SK-N-SH (cell line): ENCODE measurements around the gene DNHD1. TPM values are rescaled to one million over a fixed set of nuclear protein-coding genes. Genes with fewer than 3 reads are reported as not detected.

Experiments used
- CTCF ChIA-PET: fragments of 300-600, 350-600 bp; formaldehyde crosslinking; extraction: SDS; loops from one replicate; lab custom pipeline; 2021; lab: Yijun Ruan, JAX
- POLR2A ChIA-PET: fragments of 350-600 bp; sonication (Branson Sonifier 250); formaldehyde crosslinking; extraction: SDS; loops from one replicate; lab custom pipeline; 2020; ENCODE audit warnings: antibody characterized with exemption, inconsistent platforms; lab: Yijun Ruan, JAX
- DNase-seq: peaks from one replicate; pipeline ENCODE4 v3.0.0; 2012
- H2AFZ ChIP-seq: fragments of 200-600 bp; sonication (generic); 2 replicates; pipeline ENCODE4 v1.8.1; 2016; ENCODE audit warnings: antibody characterized with exemption, mild to moderate bottlenecking, low read depth
- H3F3A ChIP-seq: fragments of 200-600 bp; sonication (generic); replicated peaks from 2 replicates; pipeline ENCODE3; 2016; ENCODE audit warnings: antibody characterized with exemption, mild to moderate bottlenecking; ENCODE audit not compliant: insufficient read depth
- H3K27ac ChIP-seq, 2 experiments: fragments of 200-500 bp in 1 of 2; fragments of 200-600 bp in 1 of 2; sonication (Bioruptor generic) in 1 of 2; sonication (generic), shearing (Covaris generic) in 1 of 2; 2 replicates each; pipeline versions ENCODE4 v1.5.1 to v1.6.1; 2014 to 2016; ENCODE audit warnings: low read depth in 2 of 2, inconsistent platforms in 1 of 2, low read length in 1 of 2, mild to moderate bottlenecking in 1 of 2, mixed read lengths in 1 of 2
- H3K27me3 ChIP-seq: fragments of 200-600 bp; sonication (generic), shearing (Covaris generic); 2 replicates; pipeline ENCODE4 v1.6.1; 2016; ENCODE audit warnings: mixed run types; ENCODE audit not compliant: insufficient read depth
- H3K36me3 ChIP-seq, 2 experiments: fragments of 200-500 bp in 1 of 2; fragments of 200-600 bp in 1 of 2; sonication (Bioruptor generic) in 1 of 2; sonication (generic) in 1 of 2; replicated peaks in 1 of 2; 2 replicates each; pipeline versions ENCODE3 to v1.5.1; 2014 to 2016; ENCODE audit warnings: low read length in 1 of 2, mild to moderate bottlenecking in 1 of 2; ENCODE audit not compliant: insufficient read depth in 2 of 2, control insufficient read depth in 1 of 2
- H3K4me1 ChIP-seq, 2 experiments: fragments of 200-500 bp in 1 of 2; fragments of 200-600 bp in 1 of 2; sonication (Bioruptor generic) in 1 of 2; sonication (generic), shearing (Covaris generic) in 1 of 2; 2 replicates each; pipeline versions ENCODE4 v1.5.1 to v1.6.1; 2014 to 2016; ENCODE audit warnings: low read depth in 1 of 2, low read length in 1 of 2, mixed run types in 1 of 2; ENCODE audit not compliant: insufficient read depth in 2 of 2, control insufficient read depth in 1 of 2
- H3K4me2 ChIP-seq: fragments of 200-600 bp; sonication (generic), shearing (Covaris generic); 2 replicates; pipeline ENCODE4 v1.6.1; 2017; ENCODE audit warnings: mixed run types
- H3K4me3 ChIP-seq, 2 experiments: fragments of 200-500 bp in 1 of 2; fragments of 200-600 bp in 1 of 2; sonication (Bioruptor generic) in 1 of 2; sonication (generic), shearing (Covaris generic) in 1 of 2; 2 replicates each; pipeline versions ENCODE4 v1.5.1 to v1.8.1; 2014 to 2016; ENCODE audit warnings: low read depth in 2 of 2, inconsistent platforms in 1 of 2, low read length in 1 of 2, mild to moderate bottlenecking in 1 of 2, mixed read lengths in 1 of 2, moderate library complexity in 1 of 2
- H3K79me2 ChIP-seq: fragments of 200-600 bp; sonication (generic); 2 replicates; pipeline ENCODE4 v1.8.1; 2017; ENCODE audit warnings: mild to moderate bottlenecking; ENCODE audit not compliant: insufficient read depth
- H3K9ac ChIP-seq: fragments of 200-600 bp; sonication (generic); 2 replicates; pipeline ENCODE4 v1.6.1; 2017; ENCODE audit warnings: mixed run types
- H3K9me2 ChIP-seq: fragments of 200-600 bp; sonication (generic); 2 replicates; pipeline ENCODE4 v1.6.1; 2017; ENCODE audit warnings: mixed run types
- H3K9me3 ChIP-seq: fragments of 200-600 bp; sonication (generic); 2 replicates; pipeline ENCODE4 v1.6.1; 2017; ENCODE audit warnings: mixed run types, mild to moderate bottlenecking, moderate library complexity
- H4K20me1 ChIP-seq: fragments of 200-600 bp; sonication (generic); 2 replicates; pipeline ENCODE4 v1.6.1; 2017; ENCODE audit warnings: mild to moderate bottlenecking, mixed run types; ENCODE audit not compliant: insufficient read depth
- CHD2 ChIP-seq: fragments of 150-350 bp; IDR thresholded peaks from 2 replicates; pipeline ENCODE4 v1.6.1; 2018; ENCODE audit warnings: low read length; ENCODE audit not compliant: partially characterized antibody
- ELF1 ChIP-seq: IDR thresholded peaks from 2 replicates; pipeline ENCODE4 v1.4.0; 2012
- GABPA ChIP-seq: IDR thresholded peaks from 2 replicates; pipeline ENCODE4 v1.4.0; 2012; ENCODE audit warnings: low read depth, mild to moderate bottlenecking
- GATA2 ChIP-seq: sonication (generic); formaldehyde crosslinking; IDR thresholded peaks from 2 replicates; pipeline ENCODE4 v1.5.0; 2020; ENCODE audit warnings: mild to moderate bottlenecking, missing genetic modification reagents
- MAX ChIP-seq: IDR thresholded peaks from 2 replicates; pipeline ENCODE4 v1.4.0; 2012; ENCODE audit warnings: low read depth
- MEF2A ChIP-seq: IDR thresholded peaks from 2 replicates; pipeline ENCODE4 v1.4.0; 2012; ENCODE audit warnings: low read depth, borderline replicate concordance
- MXI1 ChIP-seq: IDR thresholded peaks from 2 replicates; pipeline ENCODE4 v1.6.1; 2012; ENCODE audit warnings: mild to moderate bottlenecking, low read depth, low read length, improper control_type of control experiment
- RCOR1 ChIP-seq: fragments of 150-350 bp; IDR thresholded peaks from 2 replicates; pipeline ENCODE4 v1.6.1; 2017; ENCODE audit warnings: antibody characterized with exemption, low read length
- REST ChIP-seq: IDR thresholded peaks from 2 replicates; pipeline ENCODE4 v1.6.1; 2012; ENCODE audit warnings: mild to moderate bottlenecking, low read depth, low read length, moderate library complexity
- USF2 ChIP-seq: fragments of 150-350 bp; IDR thresholded peaks from 2 replicates; pipeline ENCODE4 v1.6.1; 2017; ENCODE audit warnings: antibody characterized with exemption, low read length, low read depth, borderline replicate concordance
- YY1 ChIP-seq: IDR thresholded peaks from 2 replicates; pipeline ENCODE4 v1.4.0; 2012; ENCODE audit warnings: low read depth, mild to moderate bottlenecking
- WGBS: methylation state at CpG from one replicate; pipeline ENCODE4 v1.1.6; 2017; ENCODE audit warnings: low lambda C conversion rate; 5-methylcytosine and 5-hydroxymethylcytosine counted together
- polyA plus RNA-seq, 3 experiments: library from polyadenylated mRNA; depleted of rRNA; stranded (reverse); fragments of >200 nt; gene quantifications; 2 replicates each; pipeline ENCODE4 v1.2.3, GENCODE V29; 2012

Gene DNHD1
- polyA plus RNA-seq, 1 of the 3 experiments (the other 2 are of a cell fraction): 5.3 TPM

DNA sequence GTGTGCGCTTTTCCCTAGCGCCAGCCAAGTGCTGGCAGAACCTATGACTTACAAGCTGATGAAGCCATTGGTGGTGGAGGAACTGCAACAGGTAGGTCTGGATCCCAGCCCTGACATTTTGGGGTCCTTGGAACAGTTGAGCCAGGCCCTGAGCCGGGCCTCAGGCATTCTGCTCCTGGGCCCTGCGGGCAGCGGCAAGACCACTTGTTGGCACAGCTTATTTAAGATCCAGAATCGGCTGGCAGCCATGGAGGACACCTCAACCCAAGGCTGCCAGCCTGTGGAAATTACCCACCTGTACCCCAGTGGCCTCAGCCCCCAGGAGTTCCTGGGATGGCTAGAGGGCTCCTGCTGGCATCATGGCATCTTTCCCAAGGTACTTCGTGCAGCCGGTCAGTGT lies 49.7 kb downstream of the DNHD1 start:
- Histone ChIP-seq H3K9me3 (no peaks in the 10 kb centered on the region), H3K9me2 (no peaks in the 10 kb centered on the region), H3K9ac (no peak overlapping the region), H3F3A (no peaks in the 10 kb centered on the region), H3K4me3 (no peak overlapping the region), H3K27ac (no peak overlapping the region), H3K4me2 (no peak overlapping the region)
- POLR2A ChIA-PET: no interaction called here
- TF ChIP-seq MEF2A (no peak), GABPA (no peak), USF2 (no peak), ELF1 (no peak), MXI1 (no peak), CHD2 (no peak)
- TF ChIP-seq, all 33 proteins: peak for 0
- no peaks in the 10 kb centered on the region for H3K79me2 ChIP-seq
- DNase-seq: no peak
- H3K4me1 ChIP-seq: no peaks in the 10 kb centered on the region
- H3K36me3 ChIP-seq: peaks cover 0 to 5% of the 10 kb centered on the region in 2 experiments
- H3K27me3 ChIP-seq: no peaks in the 10 kb centered on the region
- 84% methylated on average over 3 of the region's 8 CpGs for WGBS
- CTCF ChIA-PET: interaction anchor here (1.5 to 6.9 kb wide), 2 partner anchors 14 to 168 kb away, joined by 3 to 60 read pairs; no protein-coding TSS in a partner anchor
- H2AFZ ChIP-seq: no peak overlapping the region
- H4K20me1 ChIP-seq: no peaks in the 10 kb centered on the region

GRCh38 chr11:6547177-6547576 lies 50.1 kb downstream of the DNHD1 start:
- CTCF ChIA-PET: interaction anchor here (6.9 kb wide), 1 partner anchor 14 kb away, joined by 60 read pairs; no protein-coding TSS in a partner anchor

More at GRCh38 chr11:6547177-6547576, 50.1 kb downstream of the DNHD1 start:
- Histone ChIP-seq H3K27ac (no peak overlapping the region), H3K9me3 (no peaks in the 10 kb centered on the region), H3K79me2 (no peaks in the 10 kb centered on the region), H3K4me3 (no peak overlapping the region), H3K4me2 (no peak overlapping the region), H3F3A (no peaks in the 10 kb centered on the region), H4K20me1 (no peaks in the 10 kb centered on the region), H3K9ac (no peak overlapping the region), H3K9me2 (no peaks in the 10 kb centered on the region), H2AFZ (no peak overlapping the region), H3K27me3 (no peaks in the 10 kb centered on the region), H3K36me3 (peaks cover 0 to 5% of the 10 kb centered on the region in 2 experiments), H3K4me1 (no peaks in the 10 kb centered on the region)
- no peak for DNase-seq
- POLR2A ChIA-PET: no interaction called here
- TF ChIP-seq MXI1 (no peak), GABPA (no peak), YY1 (no peak), REST (no peak), RCOR1 (no peak), GATA2 (CRISPR knock-in tag) (no peak), MAX (no peak)
- 80% methylated on average over 5 of the region's 6 CpGs for WGBS
